Activated naive CD4-positive, alpha-beta T cell (primary cell): ENCODE measurements around the gene RAD51B.
"Not testable (repeated sequence)": the region's sequence is repeated elsewhere in the genome, so short reads cannot be mapped to it uniquely, and the experiment has no call there.

Source experiments
- DNase-seq, 4 experiments: peaks; one replicate each; lab custom pipeline; 2025; lab: John Stamatoyannopoulos, UW

RAD51B gene

GRCh38 chr14:68174446-68174845 is 354.9 kb downstream of the RAD51B start:
- no peak for DNase-seq

GRCh38 chr14:68176687-68177086 is 357.1 kb downstream of the RAD51B start:
- no peak for DNase-seq

- DNase-seq, result no peak
Observed at GRCh38 chr14:68177728-68178127, 358.1 kb downstream of the RAD51B start.

- DNase-seq, result no peak
Observed at GRCh38 chr14:68178282-68178681, 358.7 kb downstream of the RAD51B start.

- DNase-seq, result no peak
Observed at GRCh38 chr14:68181519-68182326, 362.1 kb downstream of the RAD51B start.

- DNase-seq, result no peak
Observed at GRCh38 chr14:68182492-68182891, 362.9 kb downstream of the RAD51B start.

DNA sequence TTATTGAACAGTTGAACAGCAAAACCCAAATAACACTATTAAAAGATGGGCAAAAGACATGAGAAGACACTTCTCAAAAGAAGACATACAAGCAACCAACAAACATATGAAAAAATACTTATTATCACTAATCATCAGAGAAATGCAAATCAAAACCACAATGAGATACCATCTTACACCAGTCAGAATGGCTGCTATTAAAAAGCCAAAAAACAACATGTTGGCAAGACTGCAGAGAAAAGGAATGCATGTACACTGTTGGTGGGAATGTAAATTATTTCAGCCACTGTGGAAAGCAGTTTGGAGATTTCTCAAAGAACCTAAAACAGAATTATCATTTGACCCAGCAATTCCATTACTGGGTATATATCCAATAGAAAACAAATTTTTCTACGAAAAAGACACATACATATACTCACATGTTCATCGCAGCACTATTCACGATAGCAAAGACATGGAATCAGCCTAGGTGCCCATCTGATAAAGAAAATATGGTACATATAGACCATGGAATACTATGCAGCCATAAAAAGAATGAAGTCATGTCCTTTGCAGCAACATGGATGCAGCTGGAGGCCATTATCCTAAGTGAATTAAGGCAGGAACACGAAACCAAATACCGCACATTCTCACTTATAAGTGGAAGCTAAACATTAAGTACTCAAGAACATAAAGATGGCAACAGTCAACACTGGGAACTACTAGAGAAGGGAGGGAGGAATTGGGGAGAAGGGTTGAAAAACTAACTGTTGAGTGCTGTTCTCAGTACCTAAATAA is 367.1 kb downstream of the RAD51B start:
- DNase-seq, result not testable (repeated sequence)

DNA sequence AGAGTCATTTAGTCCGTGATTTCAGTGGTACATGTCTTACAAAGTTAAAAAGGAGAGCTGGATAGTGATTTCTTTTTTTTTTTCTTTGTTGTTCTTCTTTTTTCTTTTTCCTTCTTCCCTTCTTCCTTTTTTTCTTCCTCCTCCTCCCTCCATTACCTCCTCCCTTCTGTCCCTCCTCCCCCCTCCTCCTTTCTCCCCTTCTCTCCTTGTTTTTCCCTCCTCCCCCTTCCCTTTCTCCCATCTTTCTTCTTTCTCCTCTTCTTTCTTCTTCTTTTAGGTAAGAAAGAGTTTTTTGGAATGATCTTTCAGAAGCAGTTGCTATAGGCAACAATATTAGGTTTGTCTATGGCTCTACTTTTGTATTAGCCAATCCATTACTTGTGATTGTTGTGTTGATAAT is 368.6 kb downstream of the RAD51B start:
- DNase-seq, result no peak

DNA sequence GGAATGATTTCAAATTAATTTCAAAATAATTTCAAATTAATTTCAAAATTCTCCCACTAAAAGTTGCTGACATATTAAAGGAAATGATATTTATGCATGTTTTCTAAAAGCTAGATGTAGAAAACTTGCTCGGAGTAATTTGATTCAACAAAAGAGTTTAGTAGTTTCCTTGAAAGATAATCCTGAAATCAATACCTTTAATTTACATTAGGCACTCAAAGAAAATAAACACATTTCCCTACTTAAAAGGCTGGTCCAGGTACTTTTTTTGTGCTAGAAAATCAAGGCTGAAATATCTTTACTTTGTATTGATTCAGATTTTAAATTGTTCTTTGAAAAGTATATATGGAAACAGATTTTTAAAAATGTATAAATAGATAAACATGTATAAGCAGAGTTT is 370.5 kb downstream of the RAD51B start:
- DNase-seq, result no peak

GRCh38 chr14:68191567-68192321 is 372.2 kb downstream of the RAD51B start:
- no peak for DNase-seq

- DNase-seq, result no peak
Observed at GRCh38 chr14:68192935-68193334, 373.4 kb downstream of the RAD51B start.

DNA sequence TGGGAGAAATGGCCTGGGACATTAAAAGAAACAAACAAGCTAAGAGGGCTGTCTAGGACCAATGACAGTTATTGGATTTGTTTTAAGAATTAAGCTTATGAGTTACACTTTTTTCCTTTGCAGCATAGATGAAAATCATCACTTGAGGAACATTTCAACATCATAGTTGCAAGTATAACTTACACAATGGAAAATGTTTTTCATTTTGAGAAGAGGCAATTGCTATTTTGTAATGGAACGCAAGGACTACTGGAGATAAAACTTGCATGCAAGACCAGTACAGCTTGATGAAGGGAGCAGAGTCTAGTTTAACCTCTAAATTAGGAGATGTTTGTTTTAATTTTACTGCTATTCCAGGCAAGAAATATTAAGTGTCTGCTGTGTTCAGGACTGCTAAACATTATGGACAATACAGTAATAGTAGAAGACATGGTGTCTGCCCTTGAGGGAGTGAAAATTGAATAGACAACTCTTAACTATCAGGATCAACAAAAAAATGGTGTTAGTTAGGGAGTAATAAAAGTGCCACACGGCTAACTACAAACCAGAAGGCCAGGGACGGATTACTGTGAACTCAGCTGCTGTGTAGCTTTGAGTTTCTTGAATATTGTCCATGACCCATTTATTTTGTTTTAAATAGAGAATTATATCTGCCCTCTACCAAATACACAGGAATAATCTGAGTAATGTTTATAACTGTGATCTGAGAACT is 374.5 kb downstream of the RAD51B start:
- no peak for DNase-seq

GRCh38 chr14:68195126-68195525 is 375.5 kb downstream of the RAD51B start:
- no peak for DNase-seq

GRCh38 chr14:68198713-68199495 is 379.3 kb downstream of the RAD51B start:
- DNase-seq, result no peak

DNA sequence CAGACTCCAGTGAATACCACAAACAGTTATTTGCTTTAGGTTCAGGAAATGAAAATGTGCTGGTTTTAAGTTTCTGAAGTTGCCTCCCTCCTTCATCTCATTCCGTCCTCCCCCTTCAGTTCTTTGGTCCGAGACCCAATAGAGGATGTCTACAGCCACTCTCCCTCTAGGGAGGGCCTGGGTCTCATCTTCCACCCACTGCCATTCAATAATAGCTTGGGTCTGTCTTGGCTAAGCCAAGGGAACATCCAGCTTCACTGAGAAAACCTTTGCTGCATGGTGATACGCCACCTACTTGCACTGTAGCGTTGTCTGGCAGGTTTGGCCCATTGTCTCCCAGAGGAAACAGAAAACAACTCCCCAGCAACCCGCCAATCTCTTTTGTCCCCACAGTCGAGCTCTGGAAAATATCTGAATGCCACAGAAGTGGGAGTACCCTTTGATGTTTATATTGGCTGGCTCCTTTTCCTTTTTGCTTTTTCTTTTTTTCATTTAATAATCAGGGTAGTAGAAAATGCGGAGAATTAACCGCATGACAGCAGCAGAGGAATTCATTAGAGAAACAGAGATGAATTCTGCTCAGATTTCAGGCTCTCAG is 380.1 kb downstream of the RAD51B start:
- DNase-seq, result no peak

GRCh38 chr14:68203871-68204270 is 384.3 kb downstream of the RAD51B start:
- DNase-seq, result no peak

GRCh38 chr14:68208218-68208617 is 388.6 kb downstream of the RAD51B start:
- no peak for DNase-seq

GRCh38 chr14:68208626-68209317 is 389.2 kb downstream of the RAD51B start:
- DNase-seq, result no peak

GRCh38 chr14:68210729-68211299 is 391.2 kb downstream of the RAD51B start:
- DNase-seq, result no peak

- no peak for DNase-seq
Observed at GRCh38 chr14:68211421-68211820, 391.8 kb downstream of the RAD51B start.
